ENCODE data around the gene SECISBP2L.
A peak's percentile ranks its signal among the peaks of the same experiment; 100 is the strongest.

SECISBP2L gene

DNA sequence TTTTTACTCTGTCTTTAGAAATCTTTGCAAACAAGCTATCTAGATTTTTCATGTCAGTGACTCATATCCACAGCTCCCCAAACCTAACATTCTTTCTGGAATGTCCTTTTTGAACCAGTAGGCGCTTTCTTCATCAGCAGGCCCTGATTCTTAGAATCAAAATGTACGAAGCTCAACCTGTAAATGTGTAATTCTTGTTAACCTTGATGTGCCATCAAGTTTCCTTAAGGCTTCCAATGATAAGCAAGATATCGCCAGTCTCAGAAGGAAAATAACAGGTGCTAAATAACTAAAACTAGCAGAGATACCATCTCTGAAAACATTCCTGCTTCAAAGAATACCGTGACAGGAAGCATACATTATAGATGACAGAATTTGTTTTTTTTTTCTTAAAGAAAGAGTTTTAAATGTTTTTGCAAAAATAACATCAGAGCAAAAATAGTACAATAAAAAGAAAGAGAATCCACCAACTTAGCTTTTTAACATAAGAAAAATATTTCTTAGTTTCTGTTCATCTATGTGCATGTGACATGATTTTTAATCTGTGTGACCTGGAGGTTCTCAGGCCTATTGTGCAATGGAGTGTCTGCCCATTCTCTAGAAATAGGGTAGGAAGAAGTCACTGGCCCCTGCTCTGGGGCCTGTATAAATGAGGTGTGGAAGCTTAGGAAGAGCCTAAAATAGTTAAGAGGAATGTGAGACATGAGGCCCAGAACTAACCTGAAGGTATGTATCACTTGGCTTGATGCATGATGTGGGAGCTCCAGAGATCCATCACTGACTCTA is 14.7 kb upstream of the SECISBP2L start:
- no peak for DNase-seq (ENCODE audit: low read depth)

DNA sequence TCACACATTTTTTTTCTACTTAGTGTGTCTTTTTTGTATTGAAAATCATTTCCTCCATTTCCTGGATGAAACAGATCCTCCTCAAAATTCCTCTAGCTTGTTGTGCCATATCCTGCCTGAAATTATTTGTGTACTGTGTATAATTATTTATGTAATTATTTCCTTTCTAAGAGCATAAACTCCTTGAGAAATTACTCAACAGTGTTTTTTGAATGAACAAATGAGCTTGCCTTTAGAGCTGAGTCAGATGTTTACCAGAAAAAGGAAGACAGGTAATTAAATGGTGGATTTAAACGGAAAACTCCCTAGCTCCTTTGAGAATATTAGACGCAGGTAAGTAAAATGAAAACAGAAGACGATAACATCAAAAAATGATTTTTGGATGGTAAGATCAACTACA is 13.2 kb upstream of the SECISBP2L start:
- DNase-seq (ENCODE audit: low read depth): no peak

DNA sequence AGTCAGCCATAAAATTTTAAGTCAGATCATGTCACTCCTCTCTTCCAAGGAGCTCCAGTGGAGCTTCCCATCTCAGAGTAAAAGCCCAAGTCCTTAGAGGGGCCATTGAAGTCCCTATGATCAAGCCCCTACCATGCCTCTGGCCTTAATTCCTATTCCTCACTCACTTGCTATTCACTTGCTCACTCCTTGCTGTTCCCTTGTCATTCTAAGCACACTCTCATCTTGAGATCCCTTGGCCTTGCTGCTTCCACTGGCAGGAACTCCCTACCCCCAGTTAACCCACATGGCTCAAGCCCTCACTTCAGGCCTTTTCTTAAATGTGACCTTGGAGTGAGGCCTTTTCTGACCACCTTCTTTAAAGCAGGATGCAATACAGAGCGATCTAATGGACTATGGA is 12.3 kb upstream of the SECISBP2L start:
- no peak for DNase-seq (ENCODE audit: low read depth)

DNA sequence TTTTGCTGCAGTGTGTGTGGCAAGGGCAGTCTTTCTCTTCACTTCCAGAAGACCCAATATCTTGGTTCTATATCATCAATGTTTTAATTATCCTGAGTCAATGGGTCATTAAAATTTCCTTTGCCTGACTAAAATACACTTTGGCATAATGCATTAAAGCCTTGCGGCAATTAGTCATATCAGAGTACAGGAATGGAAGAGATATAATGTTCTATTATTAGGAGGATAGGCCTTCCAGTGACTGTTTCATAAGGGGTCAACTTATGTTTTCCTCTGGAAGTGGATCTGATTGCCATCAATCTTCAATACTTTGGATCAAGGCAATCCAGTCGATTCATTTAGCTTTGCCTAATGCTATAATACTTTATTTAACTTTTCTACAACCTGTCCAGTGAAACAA is 9.4 kb upstream of the SECISBP2L start:
- no peak for DNase-seq (ENCODE audit: low read depth)

DNA sequence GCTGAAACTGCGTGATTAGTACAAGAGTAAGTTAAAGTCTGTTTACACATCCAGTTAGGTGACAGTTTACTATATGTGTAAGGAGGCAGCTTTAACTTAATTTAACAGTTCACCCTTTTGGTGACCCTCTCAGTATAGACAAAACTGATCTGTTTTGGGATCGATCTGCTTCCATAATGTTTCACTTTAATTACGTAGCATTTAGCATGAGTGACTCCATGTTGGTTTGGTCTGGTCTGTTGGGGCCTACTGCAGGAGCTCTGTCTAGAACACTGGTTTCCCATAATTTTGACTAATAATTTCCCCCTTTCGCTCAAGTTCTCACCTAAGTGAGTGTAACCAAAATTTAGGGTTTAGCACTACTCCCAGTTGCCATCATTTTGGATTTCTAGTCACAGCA is 6.4 kb upstream of the SECISBP2L start:
- DNase-seq (ENCODE audit: low read depth): no peak

DNA sequence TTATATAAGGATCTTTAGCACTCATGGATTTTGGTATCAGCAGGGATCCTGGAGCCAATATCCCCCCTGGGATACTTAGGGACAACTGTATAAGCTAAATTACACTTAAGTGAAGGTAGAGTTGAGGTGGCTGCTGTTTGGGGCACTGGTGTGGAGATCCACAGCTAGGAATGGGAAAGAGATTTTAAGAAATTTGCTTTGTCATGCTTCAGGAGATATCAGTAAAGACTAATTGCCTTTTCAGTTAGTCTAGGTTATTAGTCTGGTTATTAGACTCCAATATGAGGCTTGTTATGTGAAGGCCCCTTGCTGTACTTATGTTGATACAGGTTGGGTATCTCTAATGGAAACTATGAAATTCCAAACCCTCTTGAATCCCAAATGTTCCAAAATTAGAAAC is 1.2 kb upstream of the SECISBP2L start:
- DNase-seq (ENCODE audit: low read depth): no peak

DNA sequence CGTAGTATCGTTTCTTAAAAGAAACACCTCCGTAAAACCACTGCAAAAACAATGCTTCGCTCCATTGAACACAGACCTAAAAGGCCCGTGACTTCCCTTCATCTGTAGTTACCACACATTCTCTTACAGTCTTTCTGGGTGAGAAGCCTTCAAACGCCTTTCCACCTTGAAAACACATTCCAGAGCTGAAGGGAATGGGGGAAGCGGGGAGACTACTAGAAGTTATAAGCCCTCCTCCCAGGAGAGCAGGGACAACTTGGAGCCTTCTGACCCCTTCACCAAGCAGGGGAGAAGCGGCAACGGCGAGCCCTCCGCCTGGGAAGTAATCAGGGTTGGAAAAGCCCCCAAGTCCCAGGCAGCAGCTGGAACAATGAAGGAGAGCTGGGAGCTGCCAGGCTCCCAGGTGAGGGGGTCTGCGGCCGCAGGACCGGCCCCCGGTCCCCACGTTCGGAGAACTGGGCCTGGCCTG is 461 bp downstream of the SECISBP2L start:
- DNase-seq (ENCODE audit: low read depth): peak; percentile 10

DNA sequence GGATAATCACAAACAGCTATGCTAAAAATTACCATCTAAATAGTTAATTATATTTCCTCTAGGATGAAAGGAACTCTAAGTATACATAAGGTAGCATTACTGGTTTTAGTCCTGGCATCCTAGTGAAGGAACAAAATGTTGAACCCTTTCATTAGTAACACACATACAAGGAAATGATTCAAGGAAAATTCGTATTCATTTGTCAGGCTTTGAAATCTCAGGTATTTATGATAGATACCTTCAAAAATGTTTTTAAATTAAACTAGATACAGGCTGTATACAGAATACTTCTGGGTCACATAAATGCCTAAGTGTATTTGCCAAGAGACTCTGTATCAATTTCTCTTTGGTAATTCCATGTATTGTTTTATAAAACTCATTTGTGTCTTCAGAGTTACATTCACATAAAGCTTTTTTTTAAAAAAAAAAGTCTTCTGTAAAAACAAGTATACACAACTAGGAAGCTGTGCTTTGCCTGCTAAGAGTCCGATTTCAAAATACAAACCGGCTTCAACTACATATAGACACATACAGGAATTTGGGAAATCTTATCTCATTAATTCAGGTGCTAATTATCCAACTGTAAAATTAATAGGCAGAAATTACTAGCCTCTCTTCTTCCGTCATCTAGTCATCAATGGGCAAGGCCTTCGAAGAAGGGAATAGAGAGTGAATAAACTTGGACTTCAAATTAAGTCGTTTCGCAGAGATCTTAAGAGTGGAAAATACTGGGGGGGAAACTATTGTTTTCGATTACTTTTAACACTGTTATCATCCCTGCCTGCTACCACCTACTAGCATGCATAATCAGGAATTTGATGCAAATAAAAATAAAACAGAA is 1.3 kb downstream of the SECISBP2L start:
- DNase-seq (ENCODE audit: low read depth): no peak

DNA sequence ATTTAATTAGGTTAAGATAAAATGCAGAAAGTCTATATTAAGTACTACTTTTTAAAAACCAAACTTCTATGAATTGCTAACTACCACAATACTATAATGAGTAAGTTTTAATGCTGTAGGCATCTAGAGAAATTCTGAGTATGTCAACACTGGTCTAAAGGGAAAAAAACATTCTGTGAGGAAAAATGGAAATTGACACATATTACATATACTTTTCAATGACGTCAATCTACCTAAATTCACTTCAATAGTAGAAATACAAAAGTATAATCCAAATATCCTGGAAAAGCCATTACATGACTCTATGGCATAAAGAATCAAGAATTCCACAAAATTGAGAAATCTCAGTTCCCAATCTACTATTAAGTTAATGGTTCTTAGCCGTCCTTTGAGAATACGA is 2.2 kb downstream of the SECISBP2L start:
- DNase-seq (ENCODE audit: low read depth): no peak

DNA sequence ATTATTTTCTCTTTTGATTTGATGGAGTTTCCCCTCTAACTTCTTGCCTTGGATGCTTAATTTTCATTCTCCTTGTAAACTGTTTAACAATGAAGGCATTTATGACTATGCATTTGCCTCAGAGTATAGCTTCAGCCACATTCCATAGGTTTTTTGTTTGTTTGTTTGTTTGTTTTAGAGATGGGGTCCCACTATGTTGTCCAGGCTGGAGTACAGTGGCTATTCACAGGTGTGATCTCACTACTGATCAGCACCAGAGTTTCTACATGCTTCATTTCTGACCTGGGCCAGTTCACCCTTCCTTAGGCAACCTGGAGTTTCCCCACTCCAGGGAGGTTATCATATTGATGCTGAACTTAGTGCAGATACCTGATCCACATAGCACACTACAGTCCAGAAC is 4.1 kb downstream of the SECISBP2L start:
- DNase-seq (ENCODE audit: low read depth): no peak

DNA sequence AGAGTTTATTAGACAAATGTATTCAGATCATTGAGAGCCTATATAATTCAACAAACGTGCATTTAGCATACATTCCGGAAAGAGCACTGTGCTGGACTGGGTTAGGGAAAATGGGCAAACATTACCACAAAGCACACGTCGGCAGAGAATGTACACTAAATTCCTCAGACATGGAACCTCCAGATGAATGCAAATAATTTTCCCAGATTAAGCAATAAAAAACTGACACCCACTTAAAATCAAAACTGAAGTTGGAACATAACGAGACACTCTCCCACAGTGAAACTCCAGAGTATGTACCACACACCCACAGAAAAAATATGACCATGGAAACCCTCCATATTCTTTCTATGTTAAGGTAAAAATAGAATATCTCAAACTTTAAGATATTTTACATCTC is 4.8 kb downstream of the SECISBP2L start:
- no peak for DNase-seq (ENCODE audit: low read depth)

DNA sequence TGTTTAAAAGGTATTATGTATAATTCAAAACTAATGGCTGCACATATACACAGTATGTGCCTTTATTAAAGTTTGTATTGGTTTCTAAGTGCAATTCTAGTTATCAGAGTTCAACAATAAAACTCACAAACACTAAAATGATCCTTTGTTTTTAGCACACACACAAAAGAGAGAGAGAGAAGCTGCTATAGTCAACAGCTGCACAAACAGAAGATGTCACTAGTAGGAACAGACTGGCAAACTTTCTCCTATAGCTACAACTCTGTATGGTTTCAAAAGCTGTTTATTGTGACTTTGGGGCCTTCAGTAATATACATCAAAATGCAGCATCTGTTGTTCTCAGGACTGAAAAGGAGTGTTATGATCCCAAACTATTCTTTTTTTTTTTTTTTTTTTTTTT is 6.1 kb downstream of the SECISBP2L start:
- DNase-seq (ENCODE audit: low read depth): no peak

DNA sequence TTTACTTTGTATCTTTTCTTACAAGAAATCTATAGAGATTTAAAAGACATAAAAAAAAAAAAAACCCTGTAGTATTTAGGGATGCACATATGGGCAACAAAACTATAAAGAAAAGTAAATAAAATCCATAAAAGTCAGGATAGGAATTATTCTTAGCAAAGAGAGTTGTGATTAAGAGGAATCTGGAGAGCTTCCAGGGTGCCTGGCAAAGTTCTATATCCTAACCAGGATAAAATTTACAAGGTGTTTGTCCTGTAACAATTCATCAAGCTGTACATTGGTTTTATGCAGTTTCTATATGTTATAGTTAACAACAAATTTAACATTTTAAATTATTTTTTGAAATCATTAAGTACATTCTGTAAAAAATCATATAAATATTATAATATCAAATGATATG is 7.9 kb downstream of the SECISBP2L start:
- no peak for DNase-seq (ENCODE audit: low read depth)

DNA sequence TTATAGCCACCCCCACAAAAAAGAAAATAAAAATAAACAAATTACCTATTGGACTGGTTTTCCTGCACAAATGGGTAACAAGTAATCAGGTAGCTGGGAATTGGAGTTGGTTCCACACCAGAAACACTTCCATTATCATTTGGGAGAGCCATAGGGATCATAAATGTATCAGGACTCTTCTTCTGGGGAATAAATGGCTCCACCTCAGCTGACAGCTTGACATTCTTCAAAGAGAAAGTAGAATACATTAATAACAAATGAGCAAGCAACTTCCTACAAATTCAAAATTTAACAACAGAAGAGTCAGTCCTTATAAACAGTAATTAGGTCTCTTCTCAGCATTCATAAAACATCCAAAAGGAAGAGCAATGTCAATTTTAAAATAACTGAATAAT is 8.7 kb downstream of the SECISBP2L start:
- no peak for DNase-seq (ENCODE audit: low read depth)

DNA sequence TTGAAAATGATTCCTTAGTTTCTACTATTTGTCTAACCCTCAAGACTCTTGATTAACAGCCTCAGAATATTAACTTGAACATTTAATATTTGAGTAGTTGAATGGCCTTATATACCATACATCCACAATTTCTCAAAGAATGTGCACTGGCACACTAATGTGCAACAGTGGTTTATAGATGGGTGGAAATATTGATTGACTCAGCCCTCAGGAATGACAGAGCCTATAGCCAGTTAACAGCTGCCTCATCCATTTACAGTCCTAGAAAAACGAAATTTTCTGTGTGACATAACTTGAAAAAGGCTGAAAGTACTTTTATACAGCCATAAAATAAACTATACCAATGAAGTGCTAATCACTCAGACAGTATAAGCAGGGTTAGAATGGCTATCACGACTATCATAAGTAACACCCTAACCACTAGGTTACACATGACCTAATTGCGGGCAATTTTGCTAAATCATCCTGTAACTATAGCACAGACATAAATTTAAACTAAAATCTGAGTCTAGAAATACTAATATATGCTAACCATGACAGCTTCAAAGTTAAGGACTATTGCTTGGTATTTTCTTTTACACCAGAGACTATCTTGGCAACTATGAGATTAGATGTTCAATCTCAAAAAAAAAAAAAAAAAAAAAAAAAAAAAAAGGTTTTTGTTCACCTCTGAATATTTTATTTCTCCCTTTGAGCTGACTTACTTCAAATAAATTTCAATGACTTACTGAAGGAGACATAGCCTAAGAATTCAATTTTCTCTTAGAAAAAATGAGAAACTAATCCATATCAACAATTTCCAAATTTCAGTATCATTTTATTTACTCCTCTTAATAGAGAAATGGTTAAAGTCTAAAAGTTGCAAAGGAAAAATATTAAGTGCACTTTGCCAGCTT is 9.3 kb downstream of the SECISBP2L start:
- no peak for DNase-seq (ENCODE audit: low read depth)

DNA sequence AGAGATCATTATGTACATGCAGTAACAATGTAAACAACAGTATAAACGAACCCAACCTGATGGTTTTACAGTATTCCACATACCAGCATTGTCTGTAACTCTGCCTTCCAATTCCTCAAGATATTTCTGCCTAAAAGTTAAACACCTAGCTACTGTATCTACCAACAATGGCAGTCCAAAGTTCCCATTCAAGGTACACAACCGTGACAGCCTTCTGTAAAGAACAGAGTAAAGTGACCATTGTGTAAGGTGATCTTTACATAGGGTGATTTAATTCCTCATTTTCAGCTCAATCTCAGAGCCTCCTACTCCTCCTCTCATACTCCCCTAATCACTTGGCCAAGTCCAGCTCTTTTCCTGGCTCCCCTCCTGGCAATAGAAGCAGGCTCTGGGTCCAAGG is 10.4 kb downstream of the SECISBP2L start:
- no peak for DNase-seq (ENCODE audit: low read depth)

DNA sequence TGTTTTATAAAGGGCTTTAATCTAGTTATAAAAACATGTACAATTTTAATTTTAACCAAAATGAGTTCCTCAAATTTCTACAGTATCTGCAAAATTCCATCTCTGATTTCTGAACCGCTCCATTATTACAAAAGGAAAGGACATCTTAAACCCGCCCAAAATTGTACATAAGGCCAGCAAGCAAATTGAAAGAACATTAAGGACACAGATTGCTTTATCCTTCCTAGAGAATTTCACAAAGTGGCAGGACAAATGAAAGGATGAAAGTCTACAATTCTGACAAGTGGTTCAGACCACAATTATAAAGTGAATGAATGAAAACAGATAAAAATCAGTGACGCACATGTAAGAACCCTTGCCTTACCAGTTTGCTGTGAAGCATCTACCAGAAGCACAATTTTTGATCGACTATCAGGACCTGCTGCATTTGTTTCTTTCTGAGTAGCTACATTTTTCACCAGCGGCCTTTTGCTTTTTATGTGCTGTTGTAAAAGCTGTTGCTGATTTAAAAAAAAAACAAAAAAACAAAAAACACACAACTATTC is 13.6 kb downstream of the SECISBP2L start:
- DNase-seq (ENCODE audit: low read depth): no peak

DNA sequence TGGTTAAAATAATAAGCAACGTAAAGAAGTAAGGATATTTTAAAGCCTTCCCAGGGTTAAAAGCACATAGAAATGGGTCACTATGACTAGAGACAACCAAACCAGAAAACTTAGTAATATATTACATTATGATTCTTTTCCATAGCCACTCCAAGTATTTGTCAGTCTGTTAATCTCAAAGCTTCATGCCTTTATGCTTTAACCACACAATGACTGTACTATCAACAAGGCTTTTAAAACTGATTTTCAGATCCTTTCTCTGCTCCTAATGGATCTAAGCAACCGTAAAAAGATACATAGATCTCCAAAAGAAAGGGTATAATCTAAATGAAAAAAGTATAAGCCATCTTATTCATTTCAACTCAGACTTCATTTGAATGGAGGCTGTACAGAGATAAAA is 14.4 kb downstream of the SECISBP2L start:
- no peak for DNase-seq (ENCODE audit: low read depth)

DNA sequence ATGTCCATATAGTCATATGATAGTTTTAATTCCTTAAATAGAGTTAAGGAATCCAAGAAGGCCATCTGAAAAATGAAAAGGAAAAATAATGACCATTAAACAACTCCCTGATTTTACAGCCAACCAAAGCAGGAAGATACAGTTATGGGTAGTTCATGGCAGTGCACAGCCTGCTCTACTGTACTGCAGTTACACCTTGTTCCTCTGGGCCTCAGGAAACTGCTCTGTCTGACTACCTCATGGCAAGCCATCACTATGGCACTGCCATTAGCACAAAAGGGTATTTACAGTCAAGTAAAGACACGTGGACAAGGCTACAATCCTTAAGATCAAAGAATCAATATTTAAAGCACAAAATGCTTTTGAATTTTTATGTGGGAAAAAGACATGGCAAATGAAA is 19.5 kb downstream of the SECISBP2L start:
- DNase-seq (ENCODE audit: low read depth): no peak

DNA sequence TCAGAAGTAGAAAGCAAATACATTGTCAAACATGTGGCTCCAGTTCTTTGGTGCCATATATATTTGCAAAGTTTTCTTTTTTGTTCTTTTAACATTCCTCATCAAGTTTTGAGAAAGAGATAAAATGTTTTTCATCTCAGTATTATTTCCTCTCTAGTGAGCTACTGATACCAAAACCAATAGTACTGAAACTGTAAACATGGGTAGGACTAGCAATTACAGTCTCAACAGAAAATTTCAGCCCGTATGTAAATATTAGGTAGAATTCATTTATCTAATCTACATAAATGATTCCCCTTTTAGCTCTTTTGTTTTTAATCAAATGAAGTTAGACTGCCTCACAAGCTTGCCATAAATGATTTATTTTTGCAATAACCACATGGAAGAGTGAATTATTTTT is 21.4 kb downstream of the SECISBP2L start:
- DNase-seq (ENCODE audit: low read depth): no peak

DNA sequence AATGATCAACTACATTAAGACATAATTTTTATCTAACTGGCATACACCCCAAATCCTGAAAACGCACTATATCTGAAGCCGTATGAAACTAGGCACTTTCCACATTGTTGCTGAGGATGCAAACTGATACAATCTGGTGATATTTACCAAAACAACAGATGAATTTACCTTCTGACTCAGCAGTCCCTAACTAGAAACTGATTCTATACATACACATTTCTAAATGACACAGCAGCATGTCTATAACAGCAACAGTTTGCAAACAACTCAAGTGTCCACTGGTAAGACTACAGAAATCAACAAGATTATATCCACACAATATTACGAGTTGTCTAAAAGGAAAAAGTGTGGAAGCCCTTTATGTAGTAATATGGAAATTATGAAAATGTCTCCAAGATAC is 22.9 kb downstream of the SECISBP2L start:
- DNase-seq (ENCODE audit: low read depth): no peak

DNA sequence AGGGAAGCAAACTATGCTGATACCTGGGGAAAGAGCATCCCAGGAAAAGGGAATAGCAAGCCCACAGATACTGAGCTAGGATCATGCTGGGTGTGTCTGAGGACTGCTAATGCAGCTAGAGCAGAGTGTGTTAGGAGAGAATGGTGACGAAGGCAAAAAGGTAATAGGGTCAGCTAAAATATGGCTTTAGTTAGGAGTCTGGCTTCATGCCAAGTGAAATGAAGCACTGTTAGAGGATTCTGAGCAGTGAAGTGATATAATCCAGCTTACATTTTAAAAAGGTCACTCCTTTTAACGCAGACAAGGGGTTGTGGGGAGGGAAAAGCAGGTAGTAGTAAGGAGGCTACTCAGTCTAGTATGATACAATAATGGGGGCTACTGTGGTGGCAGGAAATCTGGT is 30.4 kb downstream of the SECISBP2L start:
- no peak for DNase-seq (ENCODE audit: low read depth)

Measured in GM04504 (cell line).